Natural killer cell (primary cell): Measurements from ENCODE around the gene ZAP70. TPM values are rescaled to one million over a fixed set of nuclear protein-coding genes. Genes with fewer than 3 reads are reported as not detected.

Experiments
- ATAC-seq, 3 donors: fragments of 150-1000 bp in 2 of 3; fragments of 200-7000 bp in 1 of 3; cut with Tn5 transposase; 1 replicate in 1 of 3; 2 replicates in 2 of 3; pipeline ENCODE4 v1.10.0; 2021; ENCODE audit warnings: mild to moderate bottlenecking in 2 of 3, moderate library complexity in 2 of 3
- DNase-seq, 2 donors: peaks; one replicate each; pipeline versions ENCODE4 v3.0.0 to v3.0.0-alpha.2; 2013 to 2021; ENCODE audit warnings: mixed read lengths in 1 of 2
- H3K27ac ChIP-seq: one replicate; pipeline ENCODE4 v1.5.1; 2013; ENCODE audit warnings: mild to moderate bottlenecking, low read length
- H3K27me3 ChIP-seq: one replicate; pipeline ENCODE4 v1.6.1; 2013; ENCODE audit warnings: low read length; ENCODE audit not compliant: control insufficient read depth, insufficient read depth
- H3K36me3 ChIP-seq: one replicate; pipeline ENCODE4 v1.6.1; 2013; ENCODE audit warnings: low read length; ENCODE audit not compliant: control insufficient read depth, insufficient read depth
- H3K4me1 ChIP-seq: one replicate; pipeline ENCODE4 v1.6.1; 2013; ENCODE audit warnings: low read length; ENCODE audit not compliant: control insufficient read depth, insufficient read depth
- H3K4me3 ChIP-seq: one replicate; pipeline ENCODE4 v1.5.1; 2013; ENCODE audit warnings: low read length
- H3K9me3 ChIP-seq: one replicate; pipeline ENCODE4 v1.6.1; 2013; ENCODE audit warnings: low read length; ENCODE audit not compliant: control insufficient read depth, insufficient read depth
- H3K27ac Mint-ChIP-seq, 2 donors: one replicate each; pipeline ENCODE4 v1.8.0; 2022; ENCODE audit warnings: mild to moderate bottlenecking in 2 of 2, mixed read lengths in 2 of 2, moderate library complexity in 1 of 2
- H3K27me3 Mint-ChIP-seq, 2 donors: one replicate each; pipeline ENCODE4 v1.8.0; 2022; ENCODE audit warnings: low read depth in 2 of 2, mixed read lengths in 2 of 2
- H3K36me3 Mint-ChIP-seq: one replicate; pipeline ENCODE4 v1.8.0; 2022; ENCODE audit warnings: mixed read lengths
- H3K4me1 Mint-ChIP-seq, 2 donors: one replicate each; pipeline ENCODE4 v1.8.0; 2022; ENCODE audit warnings: mixed read lengths in 2 of 2
- H3K4me3 Mint-ChIP-seq: one replicate; pipeline ENCODE4 v1.8.0; 2022; ENCODE audit warnings: mild to moderate bottlenecking, moderate library complexity, mixed read lengths
- H3K9me3 Mint-ChIP-seq, 2 donors: one replicate each; pipeline ENCODE4 v1.8.0; 2022; ENCODE audit warnings: mixed read lengths in 2 of 2
- CTCF ChIP-seq: fragments of 200-600 bp; IDR thresholded peaks from one replicate; pipeline ENCODE4 v1.8.0; 2022; ENCODE audit warnings: antibody characterized with exemption
- WGBS: methylation state at CpG from one replicate; pipeline ENCODE4 v1.1.7; 2013; ENCODE audit warnings: missing lambda C conversion rate; ENCODE audit not compliant: insufficient coverage; 5-methylcytosine and 5-hydroxymethylcytosine counted together
- intact Hi-C: fragments of 100-400 bp; cut with micrococcal nuclease; formaldehyde crosslinking; loops from one replicate; pipeline ENCODE4 v1.14.2; 2022
- total RNA-seq, 4 donors: library from RNA; stranded (reverse); fragments of 120-200 nt in 1 of 4; gene quantifications; one replicate each; pipeline versions ENCODE4 v1.2.3 to v1.2.4, GENCODE V29; 2013 to 2022

ZAP70 gene
- total RNA-seq, 3 donors from 2014 or later (not counting 1 experiment from before 2014, with no cell fraction given) = 883 to 1,008 (median 954) TPM

GRCh38 chr2:97779141-97779540 lies 65.8 kb downstream of the ZAP70 start:
- Mint-ChIP-seq H3K9me3 (no peaks in the 10 kb centered on the region), H3K36me3 (peaks cover 6% of the 10 kb centered on the region), H3K4me3 (no peak overlapping the region), H3K4me1 (peaks cover 7 to 14% of the 10 kb centered on the region in 2 donors), H3K27me3 (no peaks in the 10 kb centered on the region), H3K27ac (no peak overlapping the region)
- ATAC-seq = no peak
- no peak overlapping the region for H3K4me3 ChIP-seq
- H3K36me3 ChIP-seq = peaks cover 11% of the 10 kb centered on the region
- DNase-seq = no peak
- no peaks in the 10 kb centered on the region for H3K27me3 ChIP-seq
- intact Hi-C loops = no loop called here
- TF ChIP-seq CTCF = no peak
- H3K9me3 ChIP-seq = no peaks in the 10 kb centered on the region
- no peak overlapping the region for H3K27ac ChIP-seq
- peaks cover 5% of the 10 kb centered on the region for H3K4me1 ChIP-seq
- 98% methylated on average over 4 of the region's 4 CpGs for WGBS

- Histone ChIP-seq H3K9me3 (no peaks in the 10 kb centered on the region), H3K36me3 (peaks cover 5% of the 10 kb centered on the region), H3K27me3 (no peaks in the 10 kb centered on the region), H3K27ac (no peak overlapping the region), H3K4me1 (no peaks in the 10 kb centered on the region), H3K4me3 (no peak overlapping the region)
- 92% methylated on average over 4 of the region's 4 CpGs for WGBS
- no peak for TF ChIP-seq CTCF
- ATAC-seq (no peak), DNase-seq (no peak)
- H3K4me1 Mint-ChIP-seq = peaks cover 0 to 8% of the 10 kb centered on the region in 2 donors
- intact Hi-C loops = no loop called here
- H3K9me3 Mint-ChIP-seq = no peaks in the 10 kb centered on the region
- H3K27ac Mint-ChIP-seq = no peak overlapping the region
- H3K36me3 Mint-ChIP-seq = no peaks in the 10 kb centered on the region
- no peak overlapping the region for H3K4me3 Mint-ChIP-seq
- no peaks in the 10 kb centered on the region for H3K27me3 Mint-ChIP-seq
Measured at GRCh38 chr2:97781981-97782380, 68.6 kb downstream of the ZAP70 start.

GRCh38 chr2:97784953-97785352 lies 71.6 kb downstream of the ZAP70 start:
- Histone ChIP-seq H3K9me3 (no peaks in the 10 kb centered on the region), H3K4me3 (no peak overlapping the region), H3K27ac (no peak overlapping the region), H3K36me3 (peaks cover 21% of the 10 kb centered on the region), H3K4me1 (no peaks in the 10 kb centered on the region), H3K27me3 (no peaks in the 10 kb centered on the region)
- DNase-seq (no peak), ATAC-seq (no peak)
- H3K4me3 Mint-ChIP-seq = no peak overlapping the region
- TF ChIP-seq CTCF = no peak
- H3K27me3 Mint-ChIP-seq = no peaks in the 10 kb centered on the region
- H3K9me3 Mint-ChIP-seq = no peaks in the 10 kb centered on the region
- H3K27ac Mint-ChIP-seq = no peak overlapping the region
- H3K4me1 Mint-ChIP-seq = peaks cover 0 to 8% of the 10 kb centered on the region in 2 donors
- no peaks in the 10 kb centered on the region for H3K36me3 Mint-ChIP-seq
- intact Hi-C loops = no loop called here

GRCh38 chr2:97785818-97786217 lies 72.4 kb downstream of the ZAP70 start:
- Mint-ChIP-seq H3K9me3 (no peaks in the 10 kb centered on the region), H3K36me3 (no peaks in the 10 kb centered on the region), H3K4me3 (no peak overlapping the region), H3K27me3 (no peaks in the 10 kb centered on the region), H3K4me1 (peaks cover 0 to 8% of the 10 kb centered on the region in 2 donors), H3K27ac (no peak overlapping the region)
- no peaks in the 10 kb centered on the region for H3K9me3 ChIP-seq
- intact Hi-C loops = no loop called here
- no peak overlapping the region for H3K27ac ChIP-seq
- WGBS = 94% methylated on average over 2 of the region's 2 CpGs
- H3K4me1 ChIP-seq = no peaks in the 10 kb centered on the region
- no peak for TF ChIP-seq CTCF
- H3K36me3 ChIP-seq = peaks cover 21% of the 10 kb centered on the region
- DNase-seq (no peak), ATAC-seq (no peak)
- no peak overlapping the region for H3K4me3 ChIP-seq
- no peaks in the 10 kb centered on the region for H3K27me3 ChIP-seq
